Vagina (tissue), 2 donors: Measurements from ENCODE around the gene RGS18. TPM values are rescaled to one million over a fixed set of nuclear protein-coding genes. Genes with fewer than 3 reads are reported as not detected.
"Not testable (repeated sequence)": the region's sequence is repeated elsewhere in the genome, so short reads cannot be mapped to it uniquely, and the experiment has no call there.

Experiments used
- DNase-seq, 2 donors: peaks; one replicate each; pipeline ENCODE4 v3.0.0-alpha.2; 2017; ENCODE audit errors: extremely low spot score in 2 of 2
- H3K27ac ChIP-seq: fragments of 200-600 bp; sonication (generic); one replicate; pipeline ENCODE4 v1.5.1; 2019
- H3K27me3 ChIP-seq: fragments of 200-600 bp; sonication (generic); one replicate; pipeline ENCODE4 v1.5.1; 2019
- H3K36me3 ChIP-seq, 2 donors: fragments of 200-600 bp; sonication (generic); one replicate each; pipeline ENCODE4 v1.5.1; 2017 to 2019
- H3K4me1 ChIP-seq: fragments of 200-600 bp; sonication (generic); one replicate; pipeline ENCODE4 v1.5.1; 2019
- H3K4me3 ChIP-seq, 2 donors: fragments of 200-600 bp; sonication (generic); 1 replicate in 1 of 2; 2 replicates in 1 of 2; pipeline ENCODE4 v1.5.1; 2016 to 2019
- H3K9me3 ChIP-seq: fragments of 200-600 bp; sonication (generic); one replicate; pipeline ENCODE4 v1.5.1; 2019
- POLR2A ChIP-seq, 2 donors: fragments of 450-650 bp; IDR thresholded peaks; one replicate each; pipeline ENCODE4 v1.6.1; 2017; ENCODE audit warnings: antibody characterized with exemption in 2 of 2, mild to moderate bottlenecking in 2 of 2, moderate library complexity in 2 of 2
- POLR2AphosphoS5 ChIP-seq, 2 donors: sonication (generic); formaldehyde crosslinking; IDR thresholded peaks; one replicate each; pipeline ENCODE4 v1.9.0; 2017; ENCODE audit warnings: antibody characterized with exemption in 2 of 2, mild to moderate bottlenecking in 2 of 2, low read depth in 1 of 2; ENCODE audit not compliant: insufficient read depth in 1 of 2
- intact Hi-C: fragments of 100-400 bp; cut with DNase I; formaldehyde crosslinking; loops from one replicate; pipeline ENCODE4 v1.15.1; 2023
- total RNA-seq: library from RNA; depleted of rRNA; stranded (reverse); fragments of >200 nt; gene quantifications from one replicate; pipeline ENCODE4 v1.2.3, GENCODE V29; 2016
- TF ChIP-seq, protein P1 (sequence below), 3 experiments: fragments of 450-650 bp in 2 of 3; fragments of 200-600 bp in 1 of 3; sonication (generic) in 1 of 3; IDR thresholded peaks; one replicate each; pipeline ENCODE4 v1.5.1; 2017 to 2019; ENCODE audit warnings: antibody characterized with exemption in 3 of 3, mild to moderate bottlenecking in 2 of 3, moderate library complexity in 2 of 3

Gene RGS18
- total RNA-seq, 1 donor from 2014 or later: 0.98 TPM

DNA sequence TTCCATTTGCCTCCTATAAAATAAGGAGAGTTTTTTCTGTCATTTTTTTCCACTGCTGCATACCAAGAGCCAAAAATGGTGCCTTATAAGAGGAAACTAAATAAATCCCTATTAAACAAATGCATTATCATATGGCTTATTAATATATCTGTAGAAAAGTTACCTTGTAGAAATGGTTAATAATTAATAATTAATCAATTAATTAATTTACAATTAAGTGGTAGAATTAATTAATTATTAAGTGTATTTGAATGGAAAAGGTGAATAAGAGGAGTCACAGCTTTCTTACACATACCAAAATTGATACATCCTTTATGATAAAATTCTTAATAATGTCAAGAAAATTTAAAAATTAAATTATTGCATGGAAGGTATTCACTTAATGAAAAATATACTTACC, 35.6 kb upstream of the RGS18 start:
- Histone ChIP-seq H3K27me3 (no peaks in the 10 kb centered on the region), H3K4me3 (no peak overlapping the region), H3K4me1 (no peaks in the 10 kb centered on the region), H3K36me3 (no peaks in the 10 kb centered on the region), H3K27ac (no peak overlapping the region), H3K9me3 (no peaks in the 10 kb centered on the region)
- intact Hi-C loops: no loop called here
- DNase-seq: no peak
- TF ChIP-seq, protein P1, sequence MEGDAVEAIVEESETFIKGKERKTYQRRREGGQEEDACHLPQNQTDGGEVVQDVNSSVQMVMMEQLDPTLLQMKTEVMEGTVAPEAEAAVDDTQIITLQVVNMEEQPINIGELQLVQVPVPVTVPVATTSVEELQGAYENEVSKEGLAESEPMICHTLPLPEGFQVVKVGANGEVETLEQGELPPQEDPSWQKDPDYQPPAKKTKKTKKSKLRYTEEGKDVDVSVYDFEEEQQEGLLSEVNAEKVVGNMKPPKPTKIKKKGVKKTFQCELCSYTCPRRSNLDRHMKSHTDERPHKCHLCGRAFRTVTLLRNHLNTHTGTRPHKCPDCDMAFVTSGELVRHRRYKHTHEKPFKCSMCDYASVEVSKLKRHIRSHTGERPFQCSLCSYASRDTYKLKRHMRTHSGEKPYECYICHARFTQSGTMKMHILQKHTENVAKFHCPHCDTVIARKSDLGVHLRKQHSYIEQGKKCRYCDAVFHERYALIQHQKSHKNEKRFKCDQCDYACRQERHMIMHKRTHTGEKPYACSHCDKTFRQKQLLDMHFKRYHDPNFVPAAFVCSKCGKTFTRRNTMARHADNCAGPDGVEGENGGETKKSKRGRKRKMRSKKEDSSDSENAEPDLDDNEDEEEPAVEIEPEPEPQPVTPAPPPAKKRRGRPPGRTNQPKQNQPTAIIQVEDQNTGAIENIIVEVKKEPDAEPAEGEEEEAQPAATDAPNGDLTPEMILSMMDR (IDR thresholded peaks at IDR 0.05): no peak
- no peak for TF ChIP-seq POLR2A (IDR thresholded peaks at IDR 0.05)
- TF ChIP-seq POLR2AphosphoS5 (IDR thresholded peaks at IDR 0.05; ENCODE audit: insufficient read depth in 1 of 2, low read depth in 1 of 2): no peak

DNA sequence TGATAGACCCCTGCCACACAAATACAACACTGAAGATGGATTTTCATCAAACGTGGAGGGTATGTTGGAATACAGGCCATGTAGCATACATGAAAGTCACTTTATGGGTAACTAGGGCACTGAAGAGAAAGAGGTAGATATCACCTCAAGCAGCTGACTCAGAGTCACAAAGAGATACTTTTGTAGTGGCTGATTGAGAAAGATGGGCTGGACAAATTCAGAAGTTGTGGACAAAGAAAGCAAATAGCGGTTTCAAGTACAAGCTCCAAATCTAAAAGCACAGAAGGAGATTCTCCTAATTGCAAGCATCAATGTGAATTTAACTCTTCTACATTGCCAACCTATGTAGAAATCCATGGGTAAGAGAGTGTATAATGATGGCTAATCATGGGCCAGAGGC, 35.0 kb upstream of the RGS18 start:
- Histone ChIP-seq H3K4me3 (no peak overlapping the region), H3K27ac (no peak overlapping the region), H3K27me3 (no peaks in the 10 kb centered on the region), H3K36me3 (no peaks in the 10 kb centered on the region), H3K9me3 (no peaks in the 10 kb centered on the region), H3K4me1 (no peaks in the 10 kb centered on the region)
- DNase-seq: no peak
- intact Hi-C loops: no loop called here
- TF ChIP-seq, protein P1 (IDR thresholded peaks at IDR 0.05): no peak

DNA sequence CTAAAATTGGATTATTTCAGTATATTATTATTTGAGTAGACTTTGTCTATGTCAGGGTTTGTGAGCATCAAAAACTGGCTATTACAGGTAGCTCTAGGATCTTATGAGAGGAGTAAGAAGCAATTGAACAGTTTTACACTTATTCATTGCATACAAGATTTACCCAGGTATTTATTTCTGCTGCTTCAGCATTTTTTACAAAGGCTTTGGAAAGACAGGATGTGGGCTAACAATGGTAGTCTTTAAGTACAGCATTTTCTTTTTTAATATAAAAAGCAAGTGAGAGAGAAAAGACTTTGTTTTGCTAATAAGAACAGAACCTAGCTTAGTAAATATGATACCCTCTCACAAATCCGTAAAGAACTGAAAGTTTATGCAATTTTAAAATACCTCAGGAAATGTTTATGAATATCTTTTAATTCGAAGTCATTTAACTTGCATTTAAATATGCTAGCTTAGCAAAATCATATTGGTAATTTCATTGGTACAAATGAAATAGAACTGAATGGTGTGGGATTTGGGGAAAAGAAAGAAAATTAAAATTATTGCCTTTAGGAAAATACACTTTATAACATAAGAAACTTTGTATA, 32.1 kb upstream of the RGS18 start:
- intact Hi-C loops: no loop called here
- DNase-seq: no peak
- TF ChIP-seq, protein P1 (IDR thresholded peaks at IDR 0.05): no peak
- TF ChIP-seq POLR2AphosphoS5 (IDR thresholded peaks at IDR 0.05; ENCODE audit: insufficient read depth in 1 of 2, low read depth in 1 of 2) (no peak), POLR2A (IDR thresholded peaks at IDR 0.05) (no peak)
- Histone ChIP-seq H3K27ac (no peak overlapping the region), H3K4me1 (no peaks in the 10 kb centered on the region), H3K27me3 (no peaks in the 10 kb centered on the region), H3K9me3 (no peaks in the 10 kb centered on the region), H3K4me3 (no peak overlapping the region), H3K36me3 (no peaks in the 10 kb centered on the region)

DNA sequence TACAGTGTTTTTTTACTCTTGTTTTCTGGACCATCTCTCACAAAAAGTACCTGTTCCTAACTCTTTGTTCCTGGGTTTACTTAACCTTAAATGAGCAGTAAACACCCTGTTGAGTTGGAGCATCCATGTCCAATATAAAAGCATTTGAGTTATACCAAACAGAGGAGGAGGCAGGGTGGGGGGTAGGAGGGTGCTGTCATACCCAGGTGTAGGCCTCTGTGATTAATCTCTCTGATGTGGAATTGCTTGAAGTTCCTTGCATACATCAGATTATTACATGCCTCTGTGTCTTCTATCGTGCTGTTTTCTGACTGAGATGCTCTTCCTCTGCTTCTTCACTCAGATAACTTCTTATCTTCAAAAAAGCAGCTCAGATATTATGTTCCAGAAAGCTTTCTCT, 28.1 kb upstream of the RGS18 start:
- no peak for DNase-seq
- H3K4me1 ChIP-seq: no peaks in the 10 kb centered on the region
- H3K9me3 ChIP-seq: no peaks in the 10 kb centered on the region
- no peaks in the 10 kb centered on the region for H3K27me3 ChIP-seq
- no peak for TF ChIP-seq POLR2A (IDR thresholded peaks at IDR 0.05)
- TF ChIP-seq, protein P1 (IDR thresholded peaks at IDR 0.05): no peak
- TF ChIP-seq POLR2AphosphoS5 (IDR thresholded peaks at IDR 0.05; ENCODE audit: insufficient read depth in 1 of 2, low read depth in 1 of 2): no peak
- no peak overlapping the region for H3K4me3 ChIP-seq
- H3K36me3 ChIP-seq: no peaks in the 10 kb centered on the region
- H3K27ac ChIP-seq: no peak overlapping the region
- intact Hi-C loops: no loop called here

DNA sequence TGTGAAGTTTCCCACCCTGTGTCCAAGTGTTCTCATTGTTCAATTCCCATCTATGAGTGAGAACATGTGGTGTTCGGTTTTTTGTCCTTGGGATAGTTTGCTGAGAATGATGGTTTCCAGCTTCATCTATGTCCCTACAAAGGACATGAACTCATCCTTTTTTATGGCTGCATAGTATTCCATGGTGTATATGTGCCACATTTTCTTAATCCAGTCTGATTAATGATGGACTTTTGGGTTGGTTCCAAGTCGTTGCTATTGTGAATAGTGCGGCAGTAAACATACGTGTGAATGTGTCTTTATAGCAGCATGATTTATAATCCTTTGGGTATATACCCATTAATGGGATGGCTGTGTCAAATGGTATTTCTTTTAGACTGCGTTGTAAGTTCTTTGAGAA, 27.4 kb upstream of the RGS18 start:
- DNase-seq, H3K27me3 ChIP-seq, H3K9me3 ChIP-seq, H3K36me3 ChIP-seq, H3K27ac ChIP-seq, intact Hi-C loops, H3K4me1 ChIP-seq, H3K4me3 ChIP-seq: not testable (repeated sequence)

DNA sequence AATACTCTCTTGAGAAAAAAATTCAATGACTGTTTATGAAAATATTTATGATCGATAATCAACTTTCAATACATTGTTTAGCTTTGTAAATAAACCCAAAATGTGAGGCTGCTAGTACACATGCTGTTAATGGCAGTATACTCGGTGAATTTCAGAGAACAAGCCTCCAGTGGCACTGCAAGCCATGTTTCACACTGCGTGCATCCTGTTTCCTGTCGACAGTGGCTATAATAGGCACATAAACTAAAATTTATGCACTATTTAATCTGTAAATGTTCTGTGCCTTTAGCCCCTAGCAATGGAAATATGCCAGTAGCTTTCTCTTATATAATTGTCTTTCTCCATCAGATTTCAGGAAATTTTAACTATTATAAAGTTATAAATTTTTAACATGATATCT, 26.3 kb upstream of the RGS18 start:
- TF ChIP-seq, protein P1 (IDR thresholded peaks at IDR 0.05): no peak
- TF ChIP-seq POLR2A (IDR thresholded peaks at IDR 0.05) (no peak), POLR2AphosphoS5 (IDR thresholded peaks at IDR 0.05; ENCODE audit: insufficient read depth in 1 of 2, low read depth in 1 of 2) (no peak)
- no peak overlapping the region for H3K27ac ChIP-seq
- no peak overlapping the region for H3K4me3 ChIP-seq
- no peaks in the 10 kb centered on the region for H3K4me1 ChIP-seq
- no peak for DNase-seq
- intact Hi-C loops: no loop called here
- H3K27me3 ChIP-seq: no peaks in the 10 kb centered on the region
- no peaks in the 10 kb centered on the region for H3K36me3 ChIP-seq
- no peaks in the 10 kb centered on the region for H3K9me3 ChIP-seq
